ENCODE measurements around the gene TNFRSF1A. TPM values are rescaled to one million over a fixed set of nuclear protein-coding genes. Genes with fewer than 3 reads are reported as not detected.

TNFRSF1A gene
- total and polyA plus RNA-seq, 2 of the 13 experiments (the other 11 are each of a cell fraction or from before 2014, with no cell fraction given) = 41.5 to 61.2 TPM

- TF ChIP-seq ZBTB33 (CRISPR knock-in tag; IDR thresholded peaks at IDR 0.05) = no peak
- TF ChIP-seq ZNF567 (CRISPR knock-in tag; IDR thresholded peaks at IDR 0.05; ENCODE audit: borderline replicate concordance) = no peak
- TF ChIP-seq ZNF33A (CRISPR knock-in tag; IDR thresholded peaks at IDR 0.05; ENCODE audit: borderline replicate concordance) = no peak
- TF ChIP-seq, protein P1, sequence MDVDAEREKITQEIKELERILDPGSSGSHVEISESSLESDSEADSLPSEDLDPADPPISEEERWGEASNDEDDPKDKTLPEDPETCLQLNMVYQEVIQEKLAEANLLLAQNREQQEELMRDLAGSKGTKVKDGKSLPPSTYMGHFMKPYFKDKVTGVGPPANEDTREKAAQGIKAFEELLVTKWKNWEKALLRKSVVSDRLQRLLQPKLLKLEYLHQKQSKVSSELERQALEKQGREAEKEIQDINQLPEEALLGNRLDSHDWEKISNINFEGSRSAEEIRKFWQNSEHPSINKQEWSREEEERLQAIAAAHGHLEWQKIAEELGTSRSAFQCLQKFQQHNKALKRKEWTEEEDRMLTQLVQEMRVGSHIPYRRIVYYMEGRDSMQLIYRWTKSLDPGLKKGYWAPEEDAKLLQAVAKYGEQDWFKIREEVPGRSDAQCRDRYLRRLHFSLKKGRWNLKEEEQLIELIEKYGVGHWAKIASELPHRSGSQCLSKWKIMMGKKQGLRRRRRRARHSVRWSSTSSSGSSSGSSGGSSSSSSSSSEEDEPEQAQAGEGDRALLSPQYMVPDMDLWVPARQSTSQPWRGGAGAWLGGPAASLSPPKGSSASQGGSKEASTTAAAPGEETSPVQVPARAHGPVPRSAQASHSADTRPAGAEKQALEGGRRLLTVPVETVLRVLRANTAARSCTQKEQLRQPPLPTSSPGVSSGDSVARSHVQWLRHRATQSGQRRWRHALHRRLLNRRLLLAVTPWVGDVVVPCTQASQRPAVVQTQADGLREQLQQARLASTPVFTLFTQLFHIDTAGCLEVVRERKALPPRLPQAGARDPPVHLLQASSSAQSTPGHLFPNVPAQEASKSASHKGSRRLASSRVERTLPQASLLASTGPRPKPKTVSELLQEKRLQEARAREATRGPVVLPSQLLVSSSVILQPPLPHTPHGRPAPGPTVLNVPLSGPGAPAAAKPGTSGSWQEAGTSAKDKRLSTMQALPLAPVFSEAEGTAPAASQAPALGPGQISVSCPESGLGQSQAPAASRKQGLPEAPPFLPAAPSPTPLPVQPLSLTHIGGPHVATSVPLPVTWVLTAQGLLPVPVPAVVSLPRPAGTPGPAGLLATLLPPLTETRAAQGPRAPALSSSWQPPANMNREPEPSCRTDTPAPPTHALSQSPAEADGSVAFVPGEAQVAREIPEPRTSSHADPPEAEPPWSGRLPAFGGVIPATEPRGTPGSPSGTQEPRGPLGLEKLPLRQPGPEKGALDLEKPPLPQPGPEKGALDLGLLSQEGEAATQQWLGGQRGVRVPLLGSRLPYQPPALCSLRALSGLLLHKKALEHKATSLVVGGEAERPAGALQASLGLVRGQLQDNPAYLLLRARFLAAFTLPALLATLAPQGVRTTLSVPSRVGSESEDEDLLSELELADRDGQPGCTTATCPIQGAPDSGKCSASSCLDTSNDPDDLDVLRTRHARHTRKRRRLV (CRISPR knock-in tag; IDR thresholded peaks at IDR 0.05) = no peak
- TF ChIP-seq, protein P2, sequence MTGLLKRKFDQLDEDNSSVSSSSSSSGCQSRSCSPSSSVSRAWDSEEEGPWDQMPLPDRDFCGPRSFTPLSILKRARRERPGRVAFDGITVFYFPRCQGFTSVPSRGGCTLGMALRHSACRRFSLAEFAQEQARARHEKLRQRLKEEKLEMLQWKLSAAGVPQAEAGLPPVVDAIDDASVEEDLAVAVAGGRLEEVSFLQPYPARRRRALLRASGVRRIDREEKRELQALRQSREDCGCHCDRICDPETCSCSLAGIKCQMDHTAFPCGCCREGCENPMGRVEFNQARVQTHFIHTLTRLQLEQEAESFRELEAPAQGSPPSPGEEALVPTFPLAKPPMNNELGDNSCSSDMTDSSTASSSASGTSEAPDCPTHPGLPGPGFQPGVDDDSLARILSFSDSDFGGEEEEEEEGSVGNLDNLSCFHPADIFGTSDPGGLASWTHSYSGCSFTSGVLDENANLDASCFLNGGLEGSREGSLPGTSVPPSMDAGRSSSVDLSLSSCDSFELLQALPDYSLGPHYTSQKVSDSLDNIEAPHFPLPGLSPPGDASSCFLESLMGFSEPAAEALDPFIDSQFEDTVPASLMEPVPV (CRISPR knock-in tag; IDR thresholded peaks at IDR 0.05) = no peak
- TF ChIP-seq ZC3H13 (CRISPR knock-in tag; IDR thresholded peaks at IDR 0.05) = no peak
- TF ChIP-seq GMEB1 (CRISPR knock-in tag; IDR thresholded peaks at IDR 0.05; ENCODE audit: borderline replicate concordance) = no peak
- TF ChIP-seq ZNF547 (CRISPR knock-in tag; IDR thresholded peaks at IDR 0.05) = no peak
- TF ChIP-seq ZKSCAN1 (IDR thresholded peaks at IDR 0.05; ENCODE audit: low read length) = no peak
- no peak for TF ChIP-seq ZNF569 (CRISPR knock-in tag; IDR thresholded peaks at IDR 0.05; ENCODE audit: borderline replicate concordance)
- TF ChIP-seq ARNTL (CRISPR knock-in tag; IDR thresholded peaks at IDR 0.05) = no peak
- TF ChIP-seq DR1 (CRISPR knock-in tag; IDR thresholded peaks at IDR 0.05) = no peak
- no peak for TF ChIP-seq DNMT1 (CRISPR knock-in tag; IDR thresholded peaks at IDR 0.05)
- TF ChIP-seq STAG1 (CRISPR knock-in tag; IDR thresholded peaks at IDR 0.05) = no peak
- no peak; the same call in 1 of the 2 replicates for TF ChIP-seq RCOR2 (CRISPR knock-in tag; IDR thresholded peaks at IDR 0.05)
- TF ChIP-seq TEAD3 (CRISPR knock-in tag; optimal IDR thresholded peaks at IDR 0.05; ENCODE audit: borderline replicate concordance) = peak; percentile 80
Measured at GRCh38 chr12:6280053-6280469, 61.8 kb downstream of the TNFRSF1A start (continued).
